ENCODE data around the gene NUDT4. TPM values are rescaled to one million over a fixed set of nuclear protein-coding genes. Genes with fewer than 3 reads are reported as not detected.

Gene NUDT4
- total RNA-seq, 3 donors from 2014 or later (not counting 1 experiment from before 2014, with no cell fraction given): 51.6 to 61.5 (median 52.2) TPM

DNA sequence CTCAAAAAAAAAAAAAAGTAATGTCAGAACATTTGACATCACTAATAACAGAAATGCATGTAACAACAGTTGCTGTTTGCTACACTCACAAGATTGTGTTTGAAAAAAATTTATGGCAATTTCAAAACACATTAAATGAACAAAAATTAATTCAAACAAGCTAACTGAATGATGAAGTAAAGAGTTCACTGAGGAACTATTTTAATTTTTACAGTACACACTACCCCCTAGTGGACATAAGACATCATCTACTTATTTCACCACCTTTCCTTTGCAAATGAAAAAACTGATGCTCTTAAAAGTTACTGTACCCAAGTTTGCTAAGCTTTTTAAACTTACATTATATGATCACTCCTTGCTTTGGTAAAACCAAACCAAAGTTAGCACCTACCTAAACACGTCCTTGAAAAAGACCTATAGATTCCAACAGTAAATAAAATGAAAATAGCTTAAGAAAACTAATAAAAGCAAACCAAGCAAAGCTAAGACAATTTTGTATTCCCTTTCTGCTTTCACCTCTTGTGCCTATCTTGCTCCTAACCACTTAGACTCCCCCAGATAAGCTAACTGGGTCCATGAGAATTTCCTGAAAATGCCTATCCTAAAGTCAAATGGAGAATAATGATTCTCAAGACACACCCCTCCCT, 41.8 kb downstream of the NUDT4 start:
- DNase-seq: peak in 1 of 2 donors; percentile 73
- Mint-ChIP-seq H3K4me3 (no peak overlapping the region), H3K36me3 (no peaks in the 10 kb centered on the region), H3K27me3 (ENCODE audit: low read depth in 2 of 2) (no peaks in the 10 kb centered on the region), H3K9me3 (no peaks in the 10 kb centered on the region), H3K4me1 (peaks cover 68 to 75% of the 10 kb centered on the region in 2 donors), H3K27ac (peak overlapping the region; percentile 8 to 54)
- Histone ChIP-seq H3K27ac (ENCODE audit: low read length) (no peak overlapping the region), H3K27me3 (ENCODE audit: control insufficient read depth, insufficient read depth, low read length) (no peaks in the 10 kb centered on the region), H3K4me3 (ENCODE audit: low read length) (no peak overlapping the region), H3K4me1 (ENCODE audit: control insufficient read depth, insufficient read depth, low read length) (peaks cover 6% of the 10 kb centered on the region), H3K36me3 (ENCODE audit: control insufficient read depth, insufficient read depth, low read length) (no peaks in the 10 kb centered on the region), H3K9me3 (ENCODE audit: control insufficient read depth, insufficient read depth, low read length) (no peaks in the 10 kb centered on the region)
- ATAC-seq: peak; percentile 80 to 85 (median 83)
- peak; percentile 72 for TF ChIP-seq CTCF (IDR thresholded peaks at IDR 0.05)
- intact Hi-C loops (cut with micrococcal nuclease): loop anchor here (1.0 kb wide), 2 partner anchors 432 to 634 kb away; no protein-coding TSS in a partner anchor
- WGBS (ENCODE audit: insufficient coverage): 14% methylated on average over 1 of the region's 1 CpG

DNA sequence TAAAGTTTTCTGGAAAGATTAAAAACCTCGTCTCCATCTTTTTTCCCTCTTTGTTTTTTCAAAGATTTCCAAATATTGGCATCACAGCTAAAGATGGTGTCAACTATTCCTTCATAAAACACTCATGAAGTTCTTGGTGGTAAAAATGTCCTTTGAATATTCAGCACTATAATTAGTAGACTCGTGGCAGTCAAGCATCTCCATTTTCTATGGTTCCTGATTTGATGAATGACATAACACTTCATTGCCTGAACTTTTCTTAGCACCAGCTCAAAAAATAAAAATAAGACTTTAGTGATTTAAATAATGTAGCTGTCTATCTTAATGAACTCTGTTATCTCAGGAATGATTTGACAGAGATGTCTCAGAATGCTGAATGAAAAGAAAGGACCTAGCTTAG, 44.3 kb downstream of the NUDT4 start:
- no peaks in the 10 kb centered on the region for H3K9me3 ChIP-seq (ENCODE audit: control insufficient read depth, insufficient read depth, low read length)
- H3K27ac Mint-ChIP-seq: peak overlapping the region; percentile 23 to 43
- H3K27ac ChIP-seq (ENCODE audit: low read length): no peak overlapping the region
- WGBS (ENCODE audit: insufficient coverage): no CpG with 5 or more reads among the region's 2 CpGs
- H3K27me3 ChIP-seq (ENCODE audit: control insufficient read depth, insufficient read depth, low read length): no peaks in the 10 kb centered on the region
- no peaks in the 10 kb centered on the region for H3K36me3 ChIP-seq (ENCODE audit: control insufficient read depth, insufficient read depth, low read length)
- H3K4me3 ChIP-seq (ENCODE audit: low read length): no peak overlapping the region
- H3K9me3 Mint-ChIP-seq: no peaks in the 10 kb centered on the region
- DNase-seq (no peak), ATAC-seq (no peak)
- TF ChIP-seq CTCF (IDR thresholded peaks at IDR 0.05): no peak
- H3K4me1 Mint-ChIP-seq: peaks cover 69 to 72% of the 10 kb centered on the region in 2 donors
- H3K4me3 Mint-ChIP-seq: no peak overlapping the region
- H3K36me3 Mint-ChIP-seq: no peaks in the 10 kb centered on the region
- intact Hi-C loops (cut with micrococcal nuclease): no loop called here
- peaks cover 7% of the 10 kb centered on the region for H3K4me1 ChIP-seq (ENCODE audit: control insufficient read depth, insufficient read depth, low read length)
- no peaks in the 10 kb centered on the region for H3K27me3 Mint-ChIP-seq (ENCODE audit: low read depth in 2 of 2)

DNA sequence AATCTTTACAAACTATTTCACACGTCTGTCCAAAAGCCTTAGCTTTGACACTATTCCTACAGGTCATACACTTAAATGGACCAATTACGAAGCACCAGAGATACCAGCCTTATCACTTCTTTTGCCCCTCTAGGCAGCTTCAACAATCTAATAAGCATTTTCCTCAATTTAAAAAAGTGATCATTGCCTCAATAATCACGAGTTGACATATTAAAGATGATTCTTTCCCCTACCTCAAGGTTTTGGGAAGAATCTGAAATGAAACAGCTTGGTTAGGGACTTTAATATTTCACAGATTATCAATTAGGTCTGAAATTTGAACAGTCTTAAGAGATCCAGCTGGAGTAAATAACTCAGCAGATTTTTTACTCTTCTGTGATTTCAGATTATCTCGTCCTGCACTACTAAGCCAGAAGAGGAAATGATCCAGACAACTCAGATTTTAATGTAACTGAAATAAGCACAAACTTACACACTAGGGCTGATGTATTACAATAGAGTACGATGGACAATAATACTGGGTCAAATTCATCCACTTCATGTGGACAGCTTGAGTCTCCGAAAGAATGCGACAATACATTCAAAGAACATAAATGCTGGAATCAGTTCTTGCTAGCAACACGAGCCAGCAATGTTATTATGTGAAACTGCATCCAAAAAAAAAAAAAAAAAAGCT, 48.1 kb downstream of the NUDT4 start:
- Mint-ChIP-seq H3K9me3 (no peaks in the 10 kb centered on the region), H3K36me3 (no peaks in the 10 kb centered on the region), H3K27me3 (ENCODE audit: low read depth in 2 of 2) (no peaks in the 10 kb centered on the region), H3K4me1 (peaks cover 83 to 87% of the 10 kb centered on the region in 2 donors), H3K4me3 (no peak overlapping the region), H3K27ac (peak overlapping the region; percentile 15 to 40)
- ATAC-seq: no peak
- Histone ChIP-seq H3K4me1 (ENCODE audit: control insufficient read depth, insufficient read depth, low read length) (peaks cover 12% of the 10 kb centered on the region), H3K36me3 (ENCODE audit: control insufficient read depth, insufficient read depth, low read length) (no peaks in the 10 kb centered on the region), H3K9me3 (ENCODE audit: control insufficient read depth, insufficient read depth, low read length) (no peaks in the 10 kb centered on the region), H3K27ac (ENCODE audit: low read length) (no peak overlapping the region), H3K27me3 (ENCODE audit: control insufficient read depth, insufficient read depth, low read length) (no peaks in the 10 kb centered on the region), H3K4me3 (ENCODE audit: low read length) (no peak overlapping the region)
- no peak for TF ChIP-seq CTCF (IDR thresholded peaks at IDR 0.05)
- intact Hi-C loops (cut with micrococcal nuclease): no loop called here
- no peak for DNase-seq
- WGBS (ENCODE audit: insufficient coverage): 77% methylated on average over 6 of the region's 8 CpGs
